Measurements from ENCODE around the gene IL6ST. TPM values are rescaled to one million over a fixed set of nuclear protein-coding genes. Genes with fewer than 3 reads are reported as not detected.

Gene IL6ST
- total and polyA plus RNA-seq, 10 of the 15 experiments (the other 5 are each of a cell fraction or from before 2014, with no cell fraction given), result 1.5 to 139 (median 13.0) TPM

DNA sequence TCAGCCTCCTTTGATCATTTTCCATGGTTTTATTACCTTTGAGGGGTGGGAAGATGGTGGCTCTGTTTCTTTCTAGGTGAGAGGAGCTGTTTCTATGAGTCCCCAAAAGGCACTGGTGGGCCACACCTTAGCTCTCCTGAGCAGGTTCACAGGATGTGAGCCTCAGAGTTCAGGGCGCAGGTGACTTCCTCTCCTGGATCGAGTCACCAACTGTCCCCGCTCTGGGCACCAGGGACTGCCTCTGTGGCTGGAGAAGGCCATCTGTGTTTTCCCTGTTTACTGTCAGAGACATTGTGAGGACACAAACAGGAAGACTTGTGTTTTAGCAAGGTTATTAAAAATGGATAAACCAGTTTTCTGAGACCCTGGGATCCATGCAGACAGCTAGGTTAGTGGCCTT is 75.1 kb downstream of the IL6ST start:
- POLR2A ChIA-PET, result no interaction called here
- RAD21 ChIA-PET (ENCODE audit: unreplicated experiment), result interaction anchor here (1.0 to 1.4 kb wide), 5 partner anchors 10 to 158 kb away, joined by 3 to 5 read pairs (median 4); no protein-coding TSS in a partner anchor
- CTCF ChIA-PET, result interaction anchor here (0.7 to 6.7 kb wide), 4 partner anchors 12 to 50 kb away, joined by 3 to 49 read pairs (median 4); no protein-coding TSS in a partner anchor

More for the DNA sequence above, 75.1 kb downstream of the IL6ST start:
- DNase-seq (ENCODE audit: low read depth, low spot score) (no peak), ATAC-seq (peak; percentile 68), FAIRE-seq (no peak)
- no peaks in the 10 kb centered on the region for H3K9me3 ChIP-seq (replicated peaks; ENCODE audit: control insufficient read depth, insufficient read depth, low read length)
- TF ChIP-seq SPI1 (IDR thresholded peaks at IDR 0.05; ENCODE audit: borderline replicate concordance, insufficient read depth, low read depth, low read length) (peak; percentile 56; the same call in 1 of the 2 replicates), NBN (IDR thresholded peaks at IDR 0.05) (peak; percentile 29; the same call in 1 of the 2 replicates), MTA2 (IDR thresholded peaks at IDR 0.05; ENCODE audit: low read depth) (no peak), GABPA (IDR thresholded peaks at IDR 0.05; ENCODE audit: low read depth) (no peak), BHLHE40 (IDR thresholded peaks at IDR 0.05; ENCODE audit: borderline replicate concordance in 1 of 2, low read depth in 2 of 2, low read length in 1 of 2) (peak in 1 of 2 experiments; percentile 37; a peak in 1 of 4 replicates), TCF3 (IDR thresholded peaks at IDR 0.05; ENCODE audit: borderline replicate concordance, insufficient read depth, low read depth, low read length) (no peak), ELK1 (IDR thresholded peaks at IDR 0.05; ENCODE audit: low read depth, low read length) (no peak), ZNF274 (IDR thresholded peaks at IDR 0.05; ENCODE audit: insufficient read depth, insufficient read length) (no peak), IRF4 (IDR thresholded peaks at IDR 0.05; ENCODE audit: low read depth, low read length) (no peak), ATF7 (IDR thresholded peaks at IDR 0.05; ENCODE audit: low read depth) (no peak), RAD51 (IDR thresholded peaks at IDR 0.05) (no peak), IKZF1 (conservative IDR thresholded peaks at IDR 0.05) (0 out of 2 replicates have a peak, but pooled peaks have one; percentile 17), IKZF2 (IDR thresholded peaks at IDR 0.05) (0 out of 4 replicates have a peak, but pooled peaks of 1 of the 2 experiments have one; percentile 29)
- TF ChIP-seq, protein P1, sequence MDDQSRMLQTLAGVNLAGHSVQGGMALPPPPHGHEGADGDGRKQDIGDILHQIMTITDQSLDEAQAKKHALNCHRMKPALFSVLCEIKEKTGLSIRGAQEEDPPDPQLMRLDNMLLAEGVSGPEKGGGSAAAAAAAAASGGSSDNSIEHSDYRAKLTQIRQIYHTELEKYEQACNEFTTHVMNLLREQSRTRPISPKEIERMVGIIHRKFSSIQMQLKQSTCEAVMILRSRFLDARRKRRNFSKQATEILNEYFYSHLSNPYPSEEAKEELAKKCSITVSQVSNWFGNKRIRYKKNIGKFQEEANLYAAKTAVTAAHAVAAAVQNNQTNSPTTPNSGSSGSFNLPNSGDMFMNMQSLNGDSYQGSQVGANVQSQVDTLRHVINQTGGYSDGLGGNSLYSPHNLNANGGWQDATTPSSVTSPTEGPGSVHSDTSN (IDR thresholded peaks at IDR 0.05; ENCODE audit: insufficient replicate concordance, low read depth, low read length), result no peak
- TF ChIP-seq, protein P2, sequence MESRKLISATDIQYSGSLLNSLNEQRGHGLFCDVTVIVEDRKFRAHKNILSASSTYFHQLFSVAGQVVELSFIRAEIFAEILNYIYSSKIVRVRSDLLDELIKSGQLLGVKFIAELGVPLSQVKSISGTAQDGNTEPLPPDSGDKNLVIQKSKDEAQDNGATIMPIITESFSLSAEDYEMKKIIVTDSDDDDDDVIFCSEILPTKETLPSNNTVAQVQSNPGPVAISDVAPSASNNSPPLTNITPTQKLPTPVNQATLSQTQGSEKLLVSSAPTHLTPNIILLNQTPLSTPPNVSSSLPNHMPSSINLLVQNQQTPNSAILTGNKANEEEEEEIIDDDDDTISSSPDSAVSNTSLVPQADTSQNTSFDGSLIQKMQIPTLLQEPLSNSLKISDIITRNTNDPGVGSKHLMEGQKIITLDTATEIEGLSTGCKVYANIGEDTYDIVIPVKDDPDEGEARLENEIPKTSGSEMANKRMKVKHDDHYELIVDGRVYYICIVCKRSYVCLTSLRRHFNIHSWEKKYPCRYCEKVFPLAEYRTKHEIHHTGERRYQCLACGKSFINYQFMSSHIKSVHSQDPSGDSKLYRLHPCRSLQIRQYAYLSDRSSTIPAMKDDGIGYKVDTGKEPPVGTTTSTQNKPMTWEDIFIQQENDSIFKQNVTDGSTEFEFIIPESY (IDR thresholded peaks at IDR 0.05), result no peak
- H3K9ac ChIP-seq (ENCODE audit: control insufficient read depth, insufficient read depth, low read length), result no peak overlapping the region
- no peak overlapping the region; the same call in 1 of the 2 replicates for H2AFZ ChIP-seq (ENCODE audit: control insufficient read depth, low read depth, low read length)
- 2% methylated on average over 3 of the region's 3 CpGs for WGBS (ENCODE audit: insufficient coverage, insufficient replicate concordance, low lambda C conversion rate, missing lambda C conversion rate)
- H3K4me2 ChIP-seq (ENCODE audit: control insufficient read depth, insufficient read depth), result no peak overlapping the region
- H3K4me1 ChIP-seq (ENCODE audit: control insufficient read depth, insufficient read depth, low read length), result peaks cover 17% of the 10 kb centered on the region
- intact Hi-C loops (cut with micrococcal nuclease; ENCODE audit: unreplicated experiment) (no loop called here), in situ Hi-C loops (cut with MboI) (no loop called here)
- BruUV-seq (replicated peaks), result no TSS peak
- H3K36me3 ChIP-seq (ENCODE audit: control insufficient read depth in 2 of 2, insufficient read depth in 2 of 2, low read length in 1 of 2), result no peaks in the 10 kb centered on the region
- no peaks in the 10 kb centered on the region for H3K79me2 ChIP-seq (ENCODE audit: control insufficient read depth, insufficient read depth, low read length)
- SMC1A ChIA-PET (ENCODE audit: uncharacterized antibody, unreplicated experiment), result interaction anchor here (0.6 to 2.0 kb wide), 13 partner anchors 13 to 534 kb away, joined by 3 to 10 read pairs (median 3); no protein-coding TSS in a partner anchor
- no peaks in the 10 kb centered on the region for H4K20me1 ChIP-seq (ENCODE audit: control insufficient read depth, insufficient read depth)
- H3K27ac ChIP-seq (ENCODE audit: control insufficient read depth, insufficient read depth), result no peak overlapping the region
- H3K4me3 ChIP-seq, result no peak overlapping the region
- no peaks in the 10 kb centered on the region for H3K27me3 ChIP-seq (replicated peaks in 1 of 2; ENCODE audit: control insufficient read depth in 2 of 2, insufficient read depth in 2 of 2, low read length in 1 of 2)
